Measurements from ENCODE around the gene DGCR8.
A peak's percentile ranks its signal among the peaks of the same experiment; 100 is the strongest.
"Not testable (repeated sequence)": the region's sequence is repeated elsewhere in the genome, so short reads cannot be mapped to it uniquely, and the experiment has no call there.

Gene DGCR8

GRCh38 chr22:20156611-20157429, 76.8 kb downstream of the DGCR8 start:
- DNase-seq, result peak; percentile 91 to 93

GRCh38 chr22:20157430-20158183, 77.6 kb downstream of the DGCR8 start:
- DNase-seq, result no peak

GRCh38 chr22:20158391-20159036, 78.5 kb downstream of the DGCR8 start:
- DNase-seq, result no peak

GRCh38 chr22:20159076-20159475, 79.0 kb downstream of the DGCR8 start:
- DNase-seq, result no peak

GRCh38 chr22:20159531-20159930, 79.5 kb downstream of the DGCR8 start:
- not testable (repeated sequence) for DNase-seq

- DNase-seq, result no peak
Measured at GRCh38 chr22:20160041-20160440, 80.0 kb downstream of the DGCR8 start.

Measured in activated T-cell treated with anti-CD3 and anti-CD28 coated beads, Interleukin-2, amount 50 U/mL, for 48 hours (primary cell).